WTC11 (cell line): ENCODE results near the gene DISP3. TPM values are rescaled to one million over a fixed set of nuclear protein-coding genes. Genes with fewer than 3 reads are reported as not detected.

ENCODE experiments used
- ATAC-seq: fragments of 200-7000 bp; cut with Tn5 transposase; 2 replicates; pipeline ENCODE4 v1.10.0; 2021; ENCODE audit warnings: mild to moderate bottlenecking, moderate library complexity
- CTCF ChIA-PET: fragments of 300-600 bp; sonication (Branson Sonifier 250); formaldehyde crosslinking; loops from one replicate; lab custom pipeline; 2021; ENCODE audit warnings: antibody characterized with exemption; lab: Charles Lee
- POLR2A ChIA-PET: fragments of 350-600 bp; sonication (Branson Sonifier 250); formaldehyde crosslinking; loops from one replicate; lab custom pipeline; 2021; ENCODE audit warnings: antibody characterized with exemption; lab: Charles Lee
- DNase-seq: peaks from one replicate; pipeline ENCODE4 v3.0.0; 2021; ENCODE audit warnings: low spot score
- H3K27ac Mint-ChIP-seq: 2 replicates; pipeline ENCODE4 v1.8.0; 2021; ENCODE audit warnings: mixed read lengths
- H3K27me3 Mint-ChIP-seq: 2 replicates; pipeline ENCODE4 v1.8.0; 2021; ENCODE audit warnings: low read depth, mild to moderate bottlenecking, moderate library complexity, mixed read lengths
- H3K36me3 Mint-ChIP-seq: 2 replicates; pipeline ENCODE4 v1.8.0; 2021; ENCODE audit warnings: mixed read lengths
- H3K4me1 Mint-ChIP-seq: 2 replicates; pipeline ENCODE4 v1.8.0; 2022; ENCODE audit warnings: mixed read lengths
- H3K4me3 Mint-ChIP-seq: 2 replicates; pipeline ENCODE4 v1.8.0; 2021; ENCODE audit warnings: mild to moderate bottlenecking, moderate library complexity, mixed read lengths
- H3K9me3 Mint-ChIP-seq: 2 replicates; pipeline ENCODE4 v1.8.0; 2021; ENCODE audit warnings: mixed read lengths
- ATF1 ChIP-seq: sonication (generic); formaldehyde crosslinking; IDR thresholded peaks from 2 replicates; pipeline ENCODE4 v1.8.1; 2023; ENCODE audit warnings: mild to moderate bottlenecking, moderate library complexity, missing genetic modification reagents
- CBFB ChIP-seq: sonication (generic); formaldehyde crosslinking; IDR thresholded peaks from 2 replicates; pipeline ENCODE4 v1.8.1; 2022; ENCODE audit warnings: mild to moderate bottlenecking, low read depth, missing genetic modification reagents
- ELF4 ChIP-seq: sonication (generic); formaldehyde crosslinking; IDR thresholded peaks from 2 replicates; pipeline ENCODE4 v1.8.1; 2022; ENCODE audit warnings: low read depth, mild to moderate bottlenecking, moderate library complexity, missing genetic modification reagents
- ESRRA ChIP-seq: sonication (generic); formaldehyde crosslinking; IDR thresholded peaks from 2 replicates; pipeline ENCODE4 v1.8.1; 2022; ENCODE audit warnings: mild to moderate bottlenecking, missing genetic modification reagents, borderline replicate concordance
- ETV6 ChIP-seq: sonication (generic); formaldehyde crosslinking; IDR thresholded peaks from 2 replicates; pipeline ENCODE4 v1.8.1; 2022; ENCODE audit warnings: mild to moderate bottlenecking, missing genetic modification reagents
- FOXP1 ChIP-seq: sonication (generic); formaldehyde crosslinking; IDR thresholded peaks from 2 replicates; pipeline ENCODE4 v1.8.0; 2022; ENCODE audit warnings: missing genetic modification reagents, mild to moderate bottlenecking, moderate library complexity, borderline replicate concordance
- KAT7 ChIP-seq: sonication (generic); formaldehyde crosslinking; IDR thresholded peaks from 2 replicates; pipeline ENCODE4 v1.8.1; 2023; ENCODE audit warnings: missing genetic modification reagents, mild to moderate bottlenecking, borderline replicate concordance
- NFYB ChIP-seq: sonication (generic); formaldehyde crosslinking; conservative IDR thresholded peaks from 2 replicates; pipeline ENCODE4 v1.8.0; 2022; ENCODE audit warnings: low read depth, missing genetic modification reagents
- SMAD4 ChIP-seq: sonication (generic); formaldehyde crosslinking; IDR thresholded peaks from 2 replicates; pipeline ENCODE4 v1.8.0; 2022; ENCODE audit warnings: mild to moderate bottlenecking, missing genetic modification reagents
- TCF7 ChIP-seq: sonication (generic); formaldehyde crosslinking; IDR thresholded peaks from 2 replicates; pipeline ENCODE4 v1.8.0; 2022; ENCODE audit warnings: mild to moderate bottlenecking, low read depth, missing genetic modification reagents, moderate library complexity
- TEAD4 ChIP-seq: sonication (generic); formaldehyde crosslinking; IDR thresholded peaks from 2 replicates; pipeline ENCODE4 v1.8.0; 2022; ENCODE audit warnings: mild to moderate bottlenecking, missing genetic modification reagents
- TP53 ChIP-seq: sonication (generic); formaldehyde crosslinking; IDR thresholded peaks from 2 replicates; pipeline ENCODE4 v1.8.1; 2023; ENCODE audit warnings: mild to moderate bottlenecking, missing genetic modification reagents
- ZNF138 ChIP-seq: sonication (generic); formaldehyde crosslinking; conservative IDR thresholded peaks from 2 replicates; pipeline ENCODE4 v1.8.1; 2022; ENCODE audit warnings: mild to moderate bottlenecking, moderate library complexity, missing genetic modification reagents
- ZNF219 ChIP-seq: sonication (generic); formaldehyde crosslinking; IDR thresholded peaks from 2 replicates; pipeline ENCODE4 v1.8.0; 2023; ENCODE audit warnings: missing genetic modification reagents, mild to moderate bottlenecking, borderline replicate concordance
- ZNF263 ChIP-seq: sonication (generic); formaldehyde crosslinking; IDR thresholded peaks from 2 replicates; pipeline ENCODE4 v1.8.1; 2022; ENCODE audit warnings: low read depth, mild to moderate bottlenecking, moderate library complexity, missing genetic modification reagents
- ZNF317 ChIP-seq: sonication (generic); formaldehyde crosslinking; IDR thresholded peaks from 2 replicates; pipeline ENCODE4 v1.8.1; 2023; ENCODE audit warnings: low read depth, mild to moderate bottlenecking, moderate library complexity, missing genetic modification reagents, borderline replicate concordance
- ZNF423 ChIP-seq: fragments of 250-450 bp; sonication (Bioruptor Pico); IDR thresholded peaks from 2 replicates; pipeline ENCODE4 v2.1.2; 2022; ENCODE audit warnings: mild to moderate bottlenecking, moderate library complexity
- total RNA-seq: library from RNA; stranded (reverse); gene quantifications from 3 replicates; pipeline ENCODE4 v1.2.3, GENCODE V29; 2021
- TF ChIP-seq, protein P1 (sequence below): sonication (generic); formaldehyde crosslinking; IDR thresholded peaks from 2 replicates; pipeline ENCODE4 v1.8.0; 2022; ENCODE audit warnings: mild to moderate bottlenecking, missing genetic modification reagents
- TF ChIP-seq, protein P2 (sequence below): sonication (generic); formaldehyde crosslinking; IDR thresholded peaks from 2 replicates; pipeline ENCODE4 v1.8.1; 2022; ENCODE audit warnings: mild to moderate bottlenecking, missing genetic modification reagents, moderate library complexity, borderline replicate concordance
- TF ChIP-seq, protein P3 (sequence below): sonication (generic); formaldehyde crosslinking; conservative IDR thresholded peaks from 2 replicates; pipeline ENCODE4 v1.8.1; 2022; ENCODE audit warnings: mild to moderate bottlenecking, missing genetic modification reagents
- TF ChIP-seq, protein P4 (sequence below): sonication (generic); formaldehyde crosslinking; IDR thresholded peaks from 2 replicates; pipeline ENCODE4 v1.8.0; 2023; ENCODE audit warnings: missing genetic modification reagents
- TF ChIP-seq, protein P5 (sequence below): fragments of 250-450 bp; sonication (Bioruptor Pico); IDR thresholded peaks from 2 replicates; pipeline ENCODE4 v1.9.0; 2021; ENCODE audit warnings: moderate library complexity, mild to moderate bottlenecking, inconsistent platforms, borderline replicate concordance
- TF ChIP-seq, protein P6 (sequence below): fragments of 250-450 bp; sonication (Bioruptor Pico); IDR thresholded peaks from 2 replicates; pipeline ENCODE4 v2.1.2; 2022; ENCODE audit warnings: mild to moderate bottlenecking, moderate library complexity
- TF ChIP-seq, protein P7 (sequence below): fragments of 250-450 bp; sonication (Bioruptor Pico); IDR thresholded peaks from 2 replicates; pipeline ENCODE4 v1.9.0; 2021; ENCODE audit warnings: mild to moderate bottlenecking
- TF ChIP-seq, protein P8 (sequence below): sonication (generic); formaldehyde crosslinking; IDR thresholded peaks from 2 replicates; pipeline ENCODE4 v1.8.1; 2023; ENCODE audit warnings: mild to moderate bottlenecking, moderate library complexity, missing genetic modification reagents

Gene DISP3
- total RNA-seq, 1 experiment from 2014 or later = 6.0 TPM

DNA sequence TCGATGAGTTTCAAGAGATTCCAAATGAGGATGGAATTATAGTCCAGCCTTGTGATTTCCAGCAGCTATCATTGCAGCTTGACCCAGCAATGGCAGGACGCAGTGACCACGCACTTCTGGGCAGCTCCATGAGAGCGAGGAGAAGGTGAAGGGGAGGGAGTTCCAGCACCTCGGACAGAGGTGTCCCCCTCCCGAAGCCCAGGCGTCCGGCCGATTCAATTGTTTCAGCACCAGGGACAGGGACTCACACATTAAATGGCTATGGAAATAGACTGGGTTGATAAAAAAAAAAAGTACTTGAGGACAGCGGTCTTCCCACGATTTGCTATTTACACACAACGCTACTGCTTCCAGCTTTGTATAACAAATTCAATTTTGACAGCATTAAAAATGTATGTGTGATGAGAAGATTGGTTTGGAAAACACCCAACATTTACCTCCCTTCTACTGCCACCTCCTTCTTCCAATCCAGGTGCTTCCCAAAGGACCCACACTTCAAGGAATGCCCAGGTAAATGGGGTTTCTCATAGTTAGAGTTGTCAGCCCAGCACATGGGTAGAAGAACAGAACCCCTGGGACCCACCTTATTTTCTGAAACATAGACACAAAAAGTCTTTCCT, 71.8 kb downstream of the DISP3 start:
- Mint-ChIP-seq H3K9me3 (peaks cover 21% of the 10 kb centered on the region), H3K27ac (no peak overlapping the region), H3K4me3 (no peak overlapping the region), H3K4me1 (peaks cover 27% of the 10 kb centered on the region), H3K27me3 (peaks cover 11% of the 10 kb centered on the region), H3K36me3 (no peaks in the 10 kb centered on the region; the same call in 1 of the 2 replicates)
- CTCF ChIA-PET = interaction anchor here (0.8 to 2.0 kb wide), 7 partner anchors 9 to 231 kb away, joined by 3 to 8 read pairs (median 5); partner anchors contain the start of gene DISP3
- ATAC-seq = peak; percentile 88
- POLR2A ChIA-PET = interaction anchor here (0.7 kb wide), 1 partner anchor 100 kb away, joined by 3 read pairs; no protein-coding TSS in a partner anchor
- DNase-seq = peak; percentile 90
- peak; percentile 95 for TF ChIP-seq TCF7 (CRISPR knock-in tag)
- TF ChIP-seq ZNF219 (CRISPR knock-in tag) = peak; percentile 98
- peak; percentile 91 for TF ChIP-seq ELF4 (CRISPR knock-in tag)
- TF ChIP-seq, protein P1, sequence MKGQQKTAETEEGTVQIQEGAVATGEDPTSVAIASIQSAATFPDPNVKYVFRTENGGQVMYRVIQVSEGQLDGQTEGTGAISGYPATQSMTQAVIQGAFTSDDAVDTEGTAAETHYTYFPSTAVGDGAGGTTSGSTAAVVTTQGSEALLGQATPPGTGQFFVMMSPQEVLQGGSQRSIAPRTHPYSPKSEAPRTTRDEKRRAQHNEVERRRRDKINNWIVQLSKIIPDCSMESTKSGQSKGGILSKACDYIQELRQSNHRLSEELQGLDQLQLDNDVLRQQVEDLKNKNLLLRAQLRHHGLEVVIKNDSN (CRISPR knock-in tag) = peak; percentile 89
- TF ChIP-seq ETV6 (CRISPR knock-in tag) = peak; percentile 99
- TF ChIP-seq, protein P2, sequence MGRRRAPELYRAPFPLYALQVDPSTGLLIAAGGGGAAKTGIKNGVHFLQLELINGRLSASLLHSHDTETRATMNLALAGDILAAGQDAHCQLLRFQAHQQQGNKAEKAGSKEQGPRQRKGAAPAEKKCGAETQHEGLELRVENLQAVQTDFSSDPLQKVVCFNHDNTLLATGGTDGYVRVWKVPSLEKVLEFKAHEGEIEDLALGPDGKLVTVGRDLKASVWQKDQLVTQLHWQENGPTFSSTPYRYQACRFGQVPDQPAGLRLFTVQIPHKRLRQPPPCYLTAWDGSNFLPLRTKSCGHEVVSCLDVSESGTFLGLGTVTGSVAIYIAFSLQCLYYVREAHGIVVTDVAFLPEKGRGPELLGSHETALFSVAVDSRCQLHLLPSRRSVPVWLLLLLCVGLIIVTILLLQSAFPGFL (CRISPR knock-in tag) = peak; percentile 96; the same call in 1 of the 2 replicates
- TF ChIP-seq TP53 = peak; percentile 96
- peak; percentile 95 for TF ChIP-seq ATF1
- peak; percentile 53 for TF ChIP-seq ZNF423 (CRISPR knock-in tag)
- TF ChIP-seq, protein P3, sequence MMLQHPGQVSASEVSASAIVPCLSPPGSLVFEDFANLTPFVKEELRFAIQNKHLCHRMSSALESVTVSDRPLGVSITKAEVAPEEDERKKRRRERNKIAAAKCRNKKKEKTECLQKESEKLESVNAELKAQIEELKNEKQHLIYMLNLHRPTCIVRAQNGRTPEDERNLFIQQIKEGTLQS (CRISPR knock-in tag) = peak; percentile 59; the same call in 1 of the 2 replicates
- TF ChIP-seq ZNF263 (CRISPR knock-in tag) = peak; percentile 62; the same call in 1 of the 2 replicates
- peak; percentile 53; the same call in 1 of the 2 replicates for TF ChIP-seq KAT7 (CRISPR knock-in tag)
- TF ChIP-seq ESRRA (CRISPR knock-in tag) = peak; percentile 96; the same call in 1 of the 2 replicates
- TF ChIP-seq, protein P4, sequence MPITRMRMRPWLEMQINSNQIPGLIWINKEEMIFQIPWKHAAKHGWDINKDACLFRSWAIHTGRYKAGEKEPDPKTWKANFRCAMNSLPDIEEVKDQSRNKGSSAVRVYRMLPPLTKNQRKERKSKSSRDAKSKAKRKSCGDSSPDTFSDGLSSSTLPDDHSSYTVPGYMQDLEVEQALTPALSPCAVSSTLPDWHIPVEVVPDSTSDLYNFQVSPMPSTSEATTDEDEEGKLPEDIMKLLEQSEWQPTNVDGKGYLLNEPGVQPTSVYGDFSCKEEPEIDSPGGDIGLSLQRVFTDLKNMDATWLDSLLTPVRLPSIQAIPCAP (CRISPR knock-in tag) = peak; percentile 94; the same call in 1 of the 2 replicates
- TF ChIP-seq, protein P5, sequence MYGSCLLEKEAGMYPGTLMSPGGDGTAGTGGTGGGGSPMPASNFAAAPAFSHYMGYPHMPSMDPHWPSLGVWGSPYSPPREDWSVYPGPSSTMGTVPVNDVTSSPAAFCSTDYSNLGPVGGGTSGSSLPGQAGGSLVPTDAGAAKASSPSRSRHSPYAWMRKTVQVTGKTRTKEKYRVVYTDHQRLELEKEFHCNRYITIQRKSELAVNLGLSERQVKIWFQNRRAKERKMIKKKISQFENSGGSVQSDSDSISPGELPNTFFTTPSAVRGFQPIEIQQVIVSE (CRISPR knock-in tag) = no peak
- TF ChIP-seq ZNF317 (CRISPR knock-in tag) = peak; percentile 70; the same call in 1 of the 2 replicates
- TF ChIP-seq, protein P6, sequence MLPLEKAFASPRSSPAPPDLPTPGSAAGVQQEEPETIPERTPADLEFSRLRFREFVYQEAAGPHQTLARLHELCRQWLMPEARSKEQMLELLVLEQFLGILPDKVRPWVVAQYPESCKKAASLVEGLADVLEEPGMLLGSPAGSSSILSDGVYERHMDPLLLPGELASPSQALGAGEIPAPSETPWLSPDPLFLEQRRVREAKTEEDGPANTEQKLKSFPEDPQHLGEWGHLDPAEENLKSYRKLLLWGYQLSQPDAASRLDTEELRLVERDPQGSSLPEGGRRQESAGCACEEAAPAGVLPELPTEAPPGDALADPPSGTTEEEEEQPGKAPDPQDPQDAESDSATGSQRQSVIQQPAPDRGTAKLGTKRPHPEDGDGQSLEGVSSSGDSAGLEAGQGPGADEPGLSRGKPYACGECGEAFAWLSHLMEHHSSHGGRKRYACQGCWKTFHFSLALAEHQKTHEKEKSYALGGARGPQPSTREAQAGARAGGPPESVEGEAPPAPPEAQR = peak; percentile 87; the same call in 1 of the 2 replicates
- TF ChIP-seq, protein P7, sequence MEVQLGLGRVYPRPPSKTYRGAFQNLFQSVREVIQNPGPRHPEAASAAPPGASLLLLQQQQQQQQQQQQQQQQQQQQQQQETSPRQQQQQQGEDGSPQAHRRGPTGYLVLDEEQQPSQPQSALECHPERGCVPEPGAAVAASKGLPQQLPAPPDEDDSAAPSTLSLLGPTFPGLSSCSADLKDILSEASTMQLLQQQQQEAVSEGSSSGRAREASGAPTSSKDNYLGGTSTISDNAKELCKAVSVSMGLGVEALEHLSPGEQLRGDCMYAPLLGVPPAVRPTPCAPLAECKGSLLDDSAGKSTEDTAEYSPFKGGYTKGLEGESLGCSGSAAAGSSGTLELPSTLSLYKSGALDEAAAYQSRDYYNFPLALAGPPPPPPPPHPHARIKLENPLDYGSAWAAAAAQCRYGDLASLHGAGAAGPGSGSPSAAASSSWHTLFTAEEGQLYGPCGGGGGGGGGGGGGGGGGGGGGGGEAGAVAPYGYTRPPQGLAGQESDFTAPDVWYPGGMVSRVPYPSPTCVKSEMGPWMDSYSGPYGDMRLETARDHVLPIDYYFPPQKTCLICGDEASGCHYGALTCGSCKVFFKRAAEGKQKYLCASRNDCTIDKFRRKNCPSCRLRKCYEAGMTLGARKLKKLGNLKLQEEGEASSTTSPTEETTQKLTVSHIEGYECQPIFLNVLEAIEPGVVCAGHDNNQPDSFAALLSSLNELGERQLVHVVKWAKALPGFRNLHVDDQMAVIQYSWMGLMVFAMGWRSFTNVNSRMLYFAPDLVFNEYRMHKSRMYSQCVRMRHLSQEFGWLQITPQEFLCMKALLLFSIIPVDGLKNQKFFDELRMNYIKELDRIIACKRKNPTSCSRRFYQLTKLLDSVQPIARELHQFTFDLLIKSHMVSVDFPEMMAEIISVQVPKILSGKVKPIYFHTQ (CRISPR knock-in tag) = 0 out of 2 replicates have a peak, but pooled peaks have one; percentile 66
- TF ChIP-seq FOXP1 (CRISPR knock-in tag) = peak; percentile 98
- TF ChIP-seq NFYB (CRISPR knock-in tag) = peak; percentile 52
- peak; percentile 98 for TF ChIP-seq TEAD4 (CRISPR knock-in tag)
- peak; percentile 98 for TF ChIP-seq SMAD4 (CRISPR knock-in tag)
- TF ChIP-seq CBFB (CRISPR knock-in tag) = no peak
- TF ChIP-seq, protein P8, sequence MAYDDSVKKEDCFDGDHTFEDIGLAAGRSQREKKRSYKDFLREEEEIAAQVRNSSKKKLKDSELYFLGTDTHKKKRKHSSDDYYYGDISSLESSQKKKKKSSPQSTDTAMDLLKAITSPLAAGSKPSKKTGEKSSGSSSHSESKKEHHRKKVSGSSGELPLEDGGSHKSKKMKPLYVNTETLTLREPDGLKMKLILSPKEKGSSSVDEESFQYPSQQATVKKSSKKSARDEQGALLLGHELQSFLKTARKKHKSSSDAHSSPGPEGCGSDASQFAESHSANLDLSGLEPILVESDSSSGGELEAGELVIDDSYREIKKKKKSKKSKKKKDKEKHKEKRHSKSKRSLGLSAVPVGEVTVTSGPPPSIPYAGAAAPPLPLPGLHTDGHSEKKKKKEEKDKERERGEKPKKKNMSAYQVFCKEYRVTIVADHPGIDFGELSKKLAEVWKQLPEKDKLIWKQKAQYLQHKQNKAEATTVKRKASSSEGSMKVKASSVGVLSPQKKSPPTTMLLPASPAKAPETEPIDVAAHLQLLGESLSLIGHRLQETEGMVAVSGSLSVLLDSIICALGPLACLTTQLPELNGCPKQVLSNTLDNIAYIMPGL (CRISPR knock-in tag) = peak; percentile 66; the same call in 1 of the 2 replicates
- TF ChIP-seq ZNF138 = no peak
